Osteoblast (primary cell): ENCODE data around the gene CDKN3. TPM values are rescaled to one million over a fixed set of nuclear protein-coding genes. Genes with fewer than 3 reads are reported as not detected.

Experiments used
- DNase-seq: peaks from one replicate; pipeline ENCODE4 v3.0.0; 2011; ENCODE audit warnings: low spot score, mixed read lengths; ENCODE audit not compliant: insufficient read length; ENCODE audit errors: missing footprints
- H2AFZ ChIP-seq: 2 replicates; pipeline ENCODE4 v1.6.0; 2011; ENCODE audit warnings: mild to moderate bottlenecking, low read length
- H3K27ac ChIP-seq: 2 replicates; pipeline ENCODE4 v1.5.1; 2011; ENCODE audit warnings: mild to moderate bottlenecking, low read depth, low read length, moderate library complexity
- H3K27me3 ChIP-seq: 2 replicates; pipeline ENCODE4 v1.6.0; 2012; ENCODE audit warnings: mild to moderate bottlenecking, control low read depth, inconsistent platforms, low read length, moderate library complexity; ENCODE audit not compliant: insufficient read depth
- H3K36me3 ChIP-seq: 2 replicates; pipeline ENCODE4 v1.5.1; 2011; ENCODE audit warnings: mild to moderate bottlenecking, low read length, control low read depth, moderate library complexity; ENCODE audit not compliant: insufficient read depth
- H3K4me1 ChIP-seq: 2 replicates; pipeline ENCODE4 v1.5.1; 2011; ENCODE audit warnings: mild to moderate bottlenecking, low read length, control low read depth, moderate library complexity; ENCODE audit not compliant: insufficient read depth
- H3K4me2 ChIP-seq: 2 replicates; pipeline ENCODE4 v1.6.0; 2011; ENCODE audit warnings: mild to moderate bottlenecking, low read length; ENCODE audit not compliant: insufficient read depth
- H3K4me3 ChIP-seq: fragments of 200-600 bp; sonication (generic); 3 replicates; pipeline ENCODE4 v1.5.1; 2012; ENCODE audit warnings: mild to moderate bottlenecking, low read length, inconsistent platforms; ENCODE audit not compliant: insufficient read depth
- H3K79me2 ChIP-seq: 2 replicates; pipeline ENCODE4 v1.6.0; 2012; ENCODE audit warnings: mild to moderate bottlenecking, low read length, control low read depth, inconsistent platforms; ENCODE audit not compliant: insufficient read depth
- H3K9me3 ChIP-seq: 2 replicates; pipeline ENCODE4 v1.5.1; 2011; ENCODE audit warnings: low read depth, low read length, control low read depth
- H4K20me1 ChIP-seq: 2 replicates; pipeline ENCODE4 v1.6.0; 2012; ENCODE audit warnings: mild to moderate bottlenecking, low read length, control low read depth; ENCODE audit not compliant: insufficient read depth
- CTCF ChIP-seq: IDR thresholded peaks from 2 replicates; pipeline ENCODE4 v1.5.1; 2011; ENCODE audit warnings: mild to moderate bottlenecking, low read depth, low read length, moderate library complexity; ENCODE audit errors: extremely low read depth
- total RNA-seq: library from RNA; depleted of rRNA; stranded (reverse); fragments of >200 nt; gene quantifications from 2 replicates; pipeline ENCODE4 v1.2.3, GENCODE V29; 2012

Gene CDKN3
- total RNA-seq, 1 donor, result 7.6 TPM

GRCh38 chr14:54462048-54462447, 65.2 kb downstream of the CDKN3 start:
- DNase-seq, result peak; percentile 82
- H2AFZ ChIP-seq, result no peak overlapping the region
- peaks cover 6% of the 10 kb centered on the region for H3K4me1 ChIP-seq
- no peaks in the 10 kb centered on the region for H4K20me1 ChIP-seq
- no peaks in the 10 kb centered on the region for H3K9me3 ChIP-seq
- TF ChIP-seq CTCF, result no peak
- peak overlapping the region; percentile 14 for H3K4me2 ChIP-seq
- no peaks in the 10 kb centered on the region for H3K27me3 ChIP-seq
- no peak overlapping the region for H3K4me3 ChIP-seq
- no peak overlapping the region for H3K27ac ChIP-seq
- no peaks in the 10 kb centered on the region for H3K36me3 ChIP-seq
- H3K79me2 ChIP-seq, result no peaks in the 10 kb centered on the region

GRCh38 chr14:54465654-54466053, 68.8 kb downstream of the CDKN3 start:
- no peak for DNase-seq
- H3K36me3 ChIP-seq, result no peaks in the 10 kb centered on the region
- no peak overlapping the region for H3K27ac ChIP-seq
- H3K27me3 ChIP-seq, result no peaks in the 10 kb centered on the region
- H3K9me3 ChIP-seq, result peaks cover 2% of the 10 kb centered on the region
- peaks cover 11% of the 10 kb centered on the region for H3K4me1 ChIP-seq
- no peak overlapping the region for H2AFZ ChIP-seq
- H4K20me1 ChIP-seq, result no peaks in the 10 kb centered on the region
- no peak for TF ChIP-seq CTCF
- no peak overlapping the region for H3K4me2 ChIP-seq
- no peaks in the 10 kb centered on the region for H3K79me2 ChIP-seq
- H3K4me3 ChIP-seq, result no peak overlapping the region

GRCh38 chr14:54467280-54467679, 70.5 kb downstream of the CDKN3 start:
- no peaks in the 10 kb centered on the region for H3K79me2 ChIP-seq
- no peak for TF ChIP-seq CTCF
- no peaks in the 10 kb centered on the region for H3K27me3 ChIP-seq
- no peak for DNase-seq
- H3K4me2 ChIP-seq, result no peak overlapping the region
- H2AFZ ChIP-seq, result no peak overlapping the region
- H3K27ac ChIP-seq, result no peak overlapping the region
- no peaks in the 10 kb centered on the region for H4K20me1 ChIP-seq
- peaks cover 2% of the 10 kb centered on the region for H3K9me3 ChIP-seq
- H3K4me1 ChIP-seq, result peaks cover 10% of the 10 kb centered on the region
- no peak overlapping the region for H3K4me3 ChIP-seq
- peaks cover 6% of the 10 kb centered on the region for H3K36me3 ChIP-seq

Other genes starting within 250 kb of the CDKN3 start
- 153 and 220 TPM in 2 replicates for gene CNIH1, start 44.4 kb downstream of the CDKN3 start, total RNA-seq
- 77.2 and 98.8 TPM in 2 replicates for gene GMFB, start 92.0 kb downstream of the CDKN3 start, total RNA-seq
- 15.9 and 17.4 TPM in 2 replicates for gene CGRRF1, start 112.9 kb downstream of the CDKN3 start, total RNA-seq
- gene SAMD4A, start 170.1 kb downstream of the CDKN3 start, total RNA-seq, result 26.1 and 28.3 TPM in 2 replicates